GM12872 (cell line): ENCODE data around the gene GPC6.

Source experiments
- TF ChIP-seq, protein P1 (sequence below): IDR thresholded peaks from 3 replicates; pipeline ENCODE4 v1.5.1; 2011; ENCODE audit warnings: low read depth, mild to moderate bottlenecking, low read length, moderate library complexity; ENCODE audit not compliant: insufficient read depth

The GPC6 gene

DNA sequence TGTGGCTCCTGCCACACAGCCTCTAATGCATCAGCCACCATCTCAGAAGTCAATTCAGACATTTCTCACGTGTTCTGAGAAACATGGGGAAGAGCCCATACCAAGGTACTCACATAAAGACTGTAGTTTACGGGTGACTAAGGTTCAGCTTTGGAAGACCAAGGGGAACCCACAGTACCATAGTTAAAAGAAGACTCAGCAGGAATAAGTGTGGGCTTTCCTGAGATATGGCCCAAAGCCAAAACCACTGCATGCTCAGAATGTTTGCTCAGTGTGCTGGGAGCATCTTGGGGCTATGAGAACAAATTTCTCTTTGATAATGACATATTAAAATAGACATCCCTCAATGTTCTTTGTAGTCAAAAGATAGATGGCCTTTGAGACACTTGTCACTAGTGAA, 969.1 kb downstream of the GPC6 start:
- TF ChIP-seq, protein P1, sequence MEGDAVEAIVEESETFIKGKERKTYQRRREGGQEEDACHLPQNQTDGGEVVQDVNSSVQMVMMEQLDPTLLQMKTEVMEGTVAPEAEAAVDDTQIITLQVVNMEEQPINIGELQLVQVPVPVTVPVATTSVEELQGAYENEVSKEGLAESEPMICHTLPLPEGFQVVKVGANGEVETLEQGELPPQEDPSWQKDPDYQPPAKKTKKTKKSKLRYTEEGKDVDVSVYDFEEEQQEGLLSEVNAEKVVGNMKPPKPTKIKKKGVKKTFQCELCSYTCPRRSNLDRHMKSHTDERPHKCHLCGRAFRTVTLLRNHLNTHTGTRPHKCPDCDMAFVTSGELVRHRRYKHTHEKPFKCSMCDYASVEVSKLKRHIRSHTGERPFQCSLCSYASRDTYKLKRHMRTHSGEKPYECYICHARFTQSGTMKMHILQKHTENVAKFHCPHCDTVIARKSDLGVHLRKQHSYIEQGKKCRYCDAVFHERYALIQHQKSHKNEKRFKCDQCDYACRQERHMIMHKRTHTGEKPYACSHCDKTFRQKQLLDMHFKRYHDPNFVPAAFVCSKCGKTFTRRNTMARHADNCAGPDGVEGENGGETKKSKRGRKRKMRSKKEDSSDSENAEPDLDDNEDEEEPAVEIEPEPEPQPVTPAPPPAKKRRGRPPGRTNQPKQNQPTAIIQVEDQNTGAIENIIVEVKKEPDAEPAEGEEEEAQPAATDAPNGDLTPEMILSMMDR: no peak

DNA sequence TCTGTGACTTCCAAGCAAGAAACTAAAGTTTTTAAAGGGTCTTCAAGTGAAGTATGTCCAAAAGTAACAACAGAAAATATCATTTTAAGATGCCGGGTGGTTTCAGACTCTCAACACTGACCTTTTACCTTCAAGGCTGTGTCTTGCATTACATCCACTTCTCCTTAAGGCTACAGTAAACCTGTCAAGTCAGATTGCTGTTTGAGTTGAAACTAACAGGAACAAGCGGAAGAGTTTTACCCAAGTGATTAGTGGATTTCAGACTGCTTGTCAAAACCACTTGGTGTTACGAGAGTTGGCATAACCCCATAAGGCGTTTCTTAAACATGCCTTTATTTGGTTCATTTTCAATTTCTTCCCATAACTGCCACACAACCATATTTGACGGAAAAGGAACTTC, 969.8 kb downstream of the GPC6 start:
- TF ChIP-seq, protein P1: no peak

DNA sequence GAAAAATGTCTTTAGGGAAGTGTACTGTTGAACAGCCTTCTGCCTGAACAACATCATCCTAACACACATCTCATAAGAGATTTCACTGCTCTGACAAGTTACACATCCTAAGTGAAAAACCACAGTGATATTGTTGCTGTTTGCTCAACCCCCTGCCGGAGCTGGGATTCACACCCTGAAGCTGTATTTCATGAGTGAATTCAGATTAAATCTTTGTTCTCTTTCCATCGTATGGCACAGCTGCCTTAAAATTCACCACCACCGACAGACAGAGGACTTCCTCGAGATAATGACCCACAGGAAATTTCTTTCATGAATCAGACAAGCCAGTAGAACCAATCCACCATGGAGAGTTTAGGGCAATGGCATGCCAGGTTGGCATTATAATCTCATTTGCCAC, 972.1 kb downstream of the GPC6 start:
- TF ChIP-seq, protein P1: no peak

DNA sequence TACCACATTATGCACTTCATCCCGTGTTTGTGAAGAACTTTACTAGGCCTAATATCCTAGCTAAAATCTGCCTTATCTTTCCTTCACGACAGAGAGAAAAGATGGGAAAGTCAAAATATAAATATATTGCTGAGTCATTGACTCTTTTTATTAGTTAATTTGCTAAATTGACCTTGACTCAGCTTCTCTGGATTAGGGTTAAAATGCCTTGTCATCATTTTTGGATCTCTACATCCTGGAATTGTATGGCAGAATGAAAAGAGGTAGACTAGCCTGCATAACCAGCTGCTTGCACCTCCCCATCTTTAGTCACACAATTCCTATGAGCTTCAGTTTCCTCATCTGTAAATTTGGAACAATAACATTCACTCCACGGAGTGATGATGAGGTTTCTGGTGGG, 972.5 kb downstream of the GPC6 start:
- TF ChIP-seq, protein P1: no peak

DNA sequence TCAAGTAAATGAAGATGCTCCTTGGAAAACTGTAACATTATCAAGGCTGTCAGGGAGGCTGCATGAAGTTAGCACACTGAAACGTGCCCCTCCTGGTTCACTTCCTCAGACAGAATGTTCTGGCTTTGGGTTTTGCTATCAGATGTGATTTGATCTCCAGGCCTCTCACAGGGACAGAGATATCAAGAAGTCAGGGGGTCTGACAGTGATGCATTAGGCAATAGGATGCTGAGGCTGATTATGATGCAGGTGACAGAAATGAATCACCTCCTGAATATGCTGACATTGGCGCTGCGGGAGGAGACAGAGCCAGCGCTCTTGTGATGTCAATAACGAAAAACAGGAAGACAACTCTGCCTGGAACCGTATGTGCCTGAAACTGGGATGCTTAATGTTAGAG, 974.4 kb downstream of the GPC6 start:
- TF ChIP-seq, protein P1: no peak

DNA sequence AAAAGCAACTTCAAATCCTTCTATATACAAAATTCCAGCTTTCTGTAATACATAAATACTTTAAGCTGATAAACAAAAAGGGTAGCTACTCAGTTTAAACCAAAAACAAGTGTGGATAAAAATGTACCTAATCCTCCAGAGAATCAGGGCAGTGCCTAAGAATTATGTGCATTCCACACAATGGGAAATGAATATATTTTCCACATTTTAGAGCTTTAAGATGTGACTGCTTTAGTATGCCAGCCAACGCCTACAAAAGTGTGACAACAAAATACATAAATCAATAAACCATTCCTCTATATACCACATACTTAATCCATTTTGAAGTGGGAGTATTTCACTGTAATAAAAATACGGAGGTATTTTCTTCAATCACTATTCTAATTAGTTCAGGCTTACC, 977.6 kb downstream of the GPC6 start:
- TF ChIP-seq, protein P1: no peak

DNA sequence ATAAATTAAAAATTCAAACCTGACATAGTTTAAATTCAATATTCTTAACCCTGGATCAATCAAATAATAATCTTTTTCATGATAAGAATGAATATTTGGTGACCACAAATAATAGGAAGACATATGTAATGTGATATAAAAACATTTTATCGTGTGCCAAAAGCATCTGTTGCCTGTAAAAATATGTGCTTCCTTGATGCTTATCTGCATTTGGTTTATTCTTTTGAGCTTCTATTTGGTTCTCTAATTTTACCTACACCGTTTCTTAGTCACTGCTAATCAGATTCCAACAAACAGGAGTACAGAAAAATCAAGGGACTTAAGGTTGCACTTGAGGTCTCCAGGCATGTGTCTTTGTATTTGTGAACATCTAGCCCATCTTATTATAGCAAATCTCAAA, 978.3 kb downstream of the GPC6 start:
- TF ChIP-seq, protein P1: no peak

DNA sequence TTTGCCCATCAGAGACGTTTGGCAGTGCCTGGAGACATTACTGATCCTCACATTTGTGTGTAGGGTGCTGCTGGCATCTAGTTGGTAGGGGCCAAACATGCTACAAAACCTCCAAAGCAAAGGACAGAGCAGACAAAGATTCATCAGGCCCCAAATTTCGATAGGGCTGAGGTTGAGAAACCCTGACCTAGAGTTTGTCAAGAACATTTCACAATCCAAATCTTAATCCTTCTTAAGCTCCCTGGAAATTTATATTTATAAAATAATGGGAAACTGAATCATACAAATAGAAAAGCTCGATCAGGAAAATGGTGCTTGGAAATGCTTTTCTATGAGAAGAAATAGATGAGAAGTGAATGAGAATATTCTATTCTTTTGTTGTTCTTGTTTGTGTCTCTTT, 979.3 kb downstream of the GPC6 start:
- TF ChIP-seq, protein P1: no peak
